GM23248 (cell line): ENCODE data around the gene GPATCH1. TPM values are rescaled to one million over a fixed set of nuclear protein-coding genes. Genes with fewer than 3 reads are reported as not detected.
"Not testable (repeated sequence)": the region's sequence is repeated elsewhere in the genome, so short reads cannot be mapped to it uniquely, and the experiment has no call there.

Source experiments
- DNase-seq: peaks from one replicate; pipeline ENCODE4 v3.0.0-alpha.2; 2015
- H2AFZ ChIP-seq: fragments of 200-600 bp; sonication (generic); 2 replicates; pipeline ENCODE4 v1.6.1; 2016; ENCODE audit warnings: antibody characterized with exemption
- H3F3A ChIP-seq: fragments of 200-600 bp; sonication (generic); 2 replicates; pipeline ENCODE4 v1.6.1; 2016; ENCODE audit warnings: mild to moderate bottlenecking, antibody characterized with exemption, mixed run types; ENCODE audit not compliant: insufficient read depth
- H3K27ac ChIP-seq: fragments of 200-600 bp; sonication (generic); 2 replicates; pipeline ENCODE4 v1.5.1; 2016; ENCODE audit warnings: mild to moderate bottlenecking
- H3K27me3 ChIP-seq: fragments of 200-600 bp; sonication (generic); replicated peaks from 2 replicates; pipeline ENCODE4 v1.6.1; 2016; ENCODE audit warnings: mild to moderate bottlenecking; ENCODE audit not compliant: insufficient read depth
- H3K36me3 ChIP-seq: fragments of 200-600 bp; sonication (generic); 2 replicates; pipeline ENCODE4 v1.6.1; 2016; ENCODE audit warnings: low read depth, mild to moderate bottlenecking
- H3K4me1 ChIP-seq: fragments of 200-600 bp; sonication (generic); 2 replicates; pipeline ENCODE4 v1.6.1; 2016; ENCODE audit warnings: mild to moderate bottlenecking; ENCODE audit not compliant: insufficient read depth
- H3K4me2 ChIP-seq: fragments of 200-600 bp; sonication (generic); one replicate; pipeline ENCODE4 v1.6.1; 2016; ENCODE audit warnings: mild to moderate bottlenecking; ENCODE audit not compliant: unreplicated experiment
- H3K4me3 ChIP-seq: fragments of 200-600 bp; sonication (generic); 2 replicates; pipeline ENCODE4 v1.5.1; 2016; ENCODE audit warnings: mild to moderate bottlenecking
- H3K79me2 ChIP-seq: fragments of 200-600 bp; sonication (generic); 2 replicates; pipeline ENCODE4 v1.6.1; 2016; ENCODE audit warnings: mild to moderate bottlenecking; ENCODE audit not compliant: insufficient read depth
- H3K9ac ChIP-seq: fragments of 200-600 bp; sonication (generic); 2 replicates; pipeline ENCODE4 v1.6.1; 2016; ENCODE audit warnings: mild to moderate bottlenecking
- H3K9me2 ChIP-seq: fragments of 200-600 bp; sonication (generic); 2 replicates; pipeline ENCODE4 v1.6.1; 2016; ENCODE audit warnings: mixed run types, mild to moderate bottlenecking, moderate library complexity; ENCODE audit not compliant: insufficient read depth
- H3K9me3 ChIP-seq: fragments of 200-600 bp; sonication (generic); one replicate; pipeline ENCODE4 v1.6.1; 2017; ENCODE audit warnings: low read depth
- H4K20me1 ChIP-seq: fragments of 200-600 bp; sonication (generic); 2 replicates; pipeline ENCODE4 v1.6.0; 2016; ENCODE audit not compliant: insufficient read depth
- EZH2 ChIP-seq: fragments of 200-600 bp; sonication (generic); IDR thresholded peaks from 2 replicates; pipeline ENCODE4 v1.6.1; 2018; ENCODE audit warnings: antibody characterized with exemption, mild to moderate bottlenecking; ENCODE audit not compliant: insufficient read depth, poor library complexity, severe bottlenecking
- EZH2phosphoT487 ChIP-seq: fragments of 200-600 bp; sonication (generic); IDR thresholded peaks from 2 replicates; pipeline ENCODE4 v1.6.1; 2018; ENCODE audit warnings: antibody characterized with exemption, moderate library complexity, mild to moderate bottlenecking, low read depth; ENCODE audit not compliant: insufficient read depth
- WGBS, 2 experiments: methylation state at CpG; one replicate each; pipeline ENCODE4 v1.1.6; 2015 to 2017; ENCODE audit warnings: low lambda C conversion rate in 2 of 2, low coverage in 1 of 2; ENCODE audit errors: missing lambda C conversion rate in 2 of 2; 5-methylcytosine and 5-hydroxymethylcytosine counted together
- in situ Hi-C: fragments of 300-500 bp; cut with MboI; formaldehyde crosslinking; loops from 2 replicates; pipeline ENCODE4 v1.15.0; 2020
- polyA plus RNA-seq: library from polyadenylated mRNA; unstranded; fragments of >200 nt; fragmentation: Nextera tagmentation; extraction: Ambion mirVana; gene quantifications from 2 replicates; pipeline ENCODE4 v1.2.1, GENCODE V29; 2016
- total RNA-seq: library from RNA; depleted of rRNA; stranded (reverse); fragments of >200 nt; shearing (Covaris generic); gene quantifications from 2 replicates; pipeline ENCODE4 v1.2.3, GENCODE V29; 2014

The GPATCH1 gene
- total and polyA plus RNA-seq, 2 experiments from 2014 or later = 5.1 to 6.5 TPM

DNA sequence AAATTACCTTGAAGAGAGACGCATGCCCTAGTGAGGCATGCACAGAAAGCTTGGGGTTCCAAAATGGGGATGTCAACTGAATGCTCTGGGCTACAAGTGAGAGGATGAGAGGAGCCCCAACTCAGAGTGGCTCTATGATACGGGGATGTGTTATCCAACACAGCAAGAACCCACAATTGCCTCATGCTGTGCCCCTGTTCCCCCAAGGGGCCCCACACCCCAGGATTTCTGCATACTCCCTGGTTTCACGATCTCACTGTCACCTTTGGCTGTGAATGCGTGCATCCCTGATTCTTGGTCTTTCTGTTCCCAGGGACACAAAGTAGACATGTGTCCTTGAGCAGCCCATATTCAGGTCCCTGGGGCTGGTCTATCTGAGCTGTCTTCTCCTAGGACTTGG, 80.2 kb downstream of the GPATCH1 start:
- no peaks in the 10 kb centered on the region for H3K36me3 ChIP-seq
- no peak for DNase-seq
- H3K9me2 ChIP-seq = no peaks in the 10 kb centered on the region
- H3K79me2 ChIP-seq = no peaks in the 10 kb centered on the region
- no peaks in the 10 kb centered on the region for H3K27me3 ChIP-seq
- no peaks in the 10 kb centered on the region for H3K9me3 ChIP-seq
- no peak overlapping the region for H3K27ac ChIP-seq
- WGBS, 2 experiments = 61 to 79% methylated on average over 4 of the region's 4 CpGs
- no peak for TF ChIP-seq EZH2phosphoT487
- no peak for TF ChIP-seq EZH2
- no peak overlapping the region for H3K4me3 ChIP-seq
- no peak overlapping the region for H3K4me2 ChIP-seq
- in situ Hi-C loops = no loop called here
- no peaks in the 10 kb centered on the region for H3F3A ChIP-seq
- H4K20me1 ChIP-seq = no peaks in the 10 kb centered on the region
- no peak overlapping the region for H2AFZ ChIP-seq
- H3K9ac ChIP-seq = no peak overlapping the region
- H3K4me1 ChIP-seq = no peaks in the 10 kb centered on the region

DNA sequence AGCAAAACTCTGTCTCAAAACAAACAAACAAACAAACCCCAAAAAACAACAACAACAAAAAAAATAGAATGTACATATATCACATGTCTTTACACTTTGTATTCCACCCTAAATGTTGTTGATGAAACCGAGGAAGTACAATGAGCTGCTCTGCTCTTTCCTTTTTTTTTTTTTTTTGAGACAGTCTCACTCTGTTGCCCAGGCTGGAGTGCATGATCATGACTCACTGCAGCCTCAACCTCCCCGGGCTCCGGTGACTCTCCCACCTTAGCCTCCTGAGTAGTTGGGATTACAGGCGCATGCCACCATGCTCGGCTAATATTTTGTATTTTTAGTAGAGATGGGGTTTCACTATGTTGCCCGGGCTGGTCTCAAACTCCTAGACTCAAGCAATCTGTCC, 82.5 kb downstream of the GPATCH1 start:
- no peak overlapping the region for H3K27ac ChIP-seq
- no peaks in the 10 kb centered on the region for H3K36me3 ChIP-seq
- no peaks in the 10 kb centered on the region for H3K4me1 ChIP-seq
- H3K9me3 ChIP-seq = no peaks in the 10 kb centered on the region
- H2AFZ ChIP-seq = no peak overlapping the region
- TF ChIP-seq EZH2 (no peak), EZH2phosphoT487 (no peak)
- WGBS, 2 experiments = 82 to 89% methylated on average over 6 of the region's 6 CpGs
- no peak overlapping the region for H3K4me3 ChIP-seq
- no peak overlapping the region for H3K4me2 ChIP-seq
- in situ Hi-C loops = no loop called here
- no peak overlapping the region for H3K9ac ChIP-seq
- no peaks in the 10 kb centered on the region for H3F3A ChIP-seq
- no peaks in the 10 kb centered on the region for H3K79me2 ChIP-seq
- no peak for DNase-seq
- H4K20me1 ChIP-seq = no peaks in the 10 kb centered on the region
- H3K9me2 ChIP-seq = no peaks in the 10 kb centered on the region
- H3K27me3 ChIP-seq = no peaks in the 10 kb centered on the region

DNA sequence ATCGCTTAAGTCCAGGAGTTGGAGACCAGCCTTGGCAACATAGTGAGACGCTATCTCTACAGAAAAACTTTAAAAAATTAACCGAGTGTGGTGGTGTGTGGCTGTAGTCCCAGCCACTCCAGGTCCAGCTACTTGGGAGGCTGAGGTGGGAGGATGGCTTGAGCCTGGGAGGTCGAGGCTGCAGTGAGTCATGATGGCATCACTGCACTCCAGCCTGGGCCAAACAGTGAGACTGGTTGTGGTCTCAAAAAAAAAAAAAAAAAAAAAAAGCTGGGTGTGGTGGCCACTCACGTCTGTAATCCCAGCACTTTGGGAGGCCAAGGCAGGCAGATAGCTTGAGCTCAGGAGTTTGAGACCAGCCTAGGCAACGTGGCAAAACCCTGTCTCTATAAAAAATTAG, 85.1 kb downstream of the GPATCH1 start:
- H3F3A ChIP-seq, H3K9ac ChIP-seq, H2AFZ ChIP-seq, in situ Hi-C loops, H3K4me2 ChIP-seq, H3K79me2 ChIP-seq, H3K9me3 ChIP-seq, H3K4me1 ChIP-seq, H3K9me2 ChIP-seq, H3K4me3 ChIP-seq, H3K27ac ChIP-seq, H3K36me3 ChIP-seq, H3K27me3 ChIP-seq, DNase-seq, H4K20me1 ChIP-seq: not testable (repeated sequence)
- 47 to 50% methylated on average over 6 of the region's 6 CpGs for WGBS, 2 experiments

DNA sequence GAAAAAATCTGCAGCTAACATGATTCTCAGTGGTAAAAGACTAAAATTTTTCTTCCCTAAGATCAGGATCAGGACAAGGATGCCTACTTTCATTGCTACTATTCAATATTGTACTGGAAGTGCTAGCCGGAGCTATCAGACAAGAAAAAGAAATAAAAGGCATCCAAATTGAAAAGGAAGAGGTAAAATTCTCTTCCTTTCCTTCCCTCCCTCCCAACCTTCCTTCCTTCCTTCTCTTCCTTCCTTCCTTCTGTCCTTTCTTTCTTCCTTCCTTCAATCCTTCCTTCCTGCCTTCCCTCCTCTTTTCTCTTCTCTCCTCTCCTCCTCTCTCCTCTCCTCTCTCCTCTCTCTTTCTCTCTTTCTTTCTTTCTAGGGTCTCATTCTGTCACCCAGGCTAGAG, 86.5 kb downstream of the GPATCH1 start:
- WGBS, 2 experiments = 88% methylated on average over 1 of the region's 1 CpG
- H2AFZ ChIP-seq = no peak overlapping the region
- no peak overlapping the region for H3K9ac ChIP-seq
- H3K27ac ChIP-seq = no peak overlapping the region
- H3K4me3 ChIP-seq = no peak overlapping the region
- peaks cover 8% of the 10 kb centered on the region for H3K4me1 ChIP-seq
- no peaks in the 10 kb centered on the region for H3K79me2 ChIP-seq
- no peaks in the 10 kb centered on the region for H3K27me3 ChIP-seq
- no peak overlapping the region for H3K4me2 ChIP-seq
- DNase-seq = no peak
- H4K20me1 ChIP-seq = no peaks in the 10 kb centered on the region
- H3K36me3 ChIP-seq = no peaks in the 10 kb centered on the region
- in situ Hi-C loops = no loop called here
- H3F3A ChIP-seq = peaks cover 3% of the 10 kb centered on the region; the same call in 1 of the 2 replicates
- TF ChIP-seq EZH2 (no peak), EZH2phosphoT487 (no peak)
- H3K9me3 ChIP-seq = no peaks in the 10 kb centered on the region
- no peaks in the 10 kb centered on the region for H3K9me2 ChIP-seq

DNA sequence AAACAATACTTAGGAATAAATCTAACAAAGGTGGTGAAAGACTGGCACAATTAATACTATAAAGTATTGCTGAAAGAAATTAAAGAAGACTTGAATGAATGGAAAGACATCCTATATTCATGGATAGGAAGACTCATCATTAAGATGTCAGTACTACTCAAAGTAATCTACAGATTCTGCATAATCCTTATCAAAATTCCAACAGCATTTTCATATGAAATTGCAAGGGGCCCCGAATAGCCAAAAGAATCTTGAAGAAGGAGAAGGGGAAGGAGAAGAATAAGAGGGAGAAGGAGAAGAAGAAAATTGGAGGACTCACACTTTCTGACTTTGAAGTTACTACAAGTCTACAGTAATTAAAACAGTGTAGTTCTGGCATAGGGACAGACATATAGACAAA, 87.5 kb downstream of the GPATCH1 start:
- Histone ChIP-seq H3K4me1 (peaks cover 8% of the 10 kb centered on the region), H3K27me3 (no peaks in the 10 kb centered on the region), H2AFZ (no peak overlapping the region), H3K9me3 (no peaks in the 10 kb centered on the region), H3K9me2 (no peaks in the 10 kb centered on the region), H3K4me3 (no peak overlapping the region), H3K36me3 (no peaks in the 10 kb centered on the region), H3K9ac (no peak overlapping the region), H4K20me1 (no peaks in the 10 kb centered on the region), H3K27ac (no peak overlapping the region), H3F3A (peaks cover 3% of the 10 kb centered on the region; the same call in 1 of the 2 replicates), H3K79me2 (no peaks in the 10 kb centered on the region), H3K4me2 (no peak overlapping the region)
- no peak for TF ChIP-seq EZH2phosphoT487
- TF ChIP-seq EZH2 = no peak
- in situ Hi-C loops = no loop called here
- no peak for DNase-seq
- WGBS, 2 experiments = 46 to 72% methylated on average over 1 of the region's 1 CpG
